HEK293T (cell line): Measurements from ENCODE around the gene SYT9.

ENCODE experiments used
- CTCF ChIA-PET: fragments of 350-600 bp; formaldehyde crosslinking; extraction: SDS; loops from one replicate; lab custom pipeline; 2021; ENCODE audit warnings: antibody characterized with exemption, inconsistent platforms; lab: Yijun Ruan, JAX
- POLR2A ChIA-PET: fragments of 350-600 bp; formaldehyde crosslinking; extraction: SDS; loops from one replicate; lab custom pipeline; 2020; ENCODE audit warnings: antibody characterized with exemption, inconsistent platforms; lab: Yijun Ruan, JAX
- DNase-seq: peaks from one replicate; pipeline ENCODE4 v3.0.0; 2012; ENCODE audit warnings: mixed read lengths; ENCODE audit errors: extremely low spot score
- ARNT ChIP-seq: fragments of 450-650 bp; IDR thresholded peaks from 2 replicates; pipeline ENCODE4 v1.6.1; 2017; ENCODE audit warnings: mild to moderate bottlenecking
- BHLHE40 ChIP-seq: fragments of 450-650 bp; IDR thresholded peaks from 2 replicates; pipeline ENCODE4 v1.6.1; 2016; ENCODE audit warnings: mild to moderate bottlenecking, moderate library complexity, borderline replicate concordance
- CTBP1 ChIP-seq: fragments of 450-650 bp; IDR thresholded peaks from 2 replicates; pipeline ENCODE4 v1.6.1; 2016; ENCODE audit warnings: borderline replicate concordance
- ELF4 ChIP-seq: fragments of 450-650 bp; IDR thresholded peaks from 2 replicates; pipeline ENCODE4 v1.6.1; 2017; ENCODE audit warnings: antibody characterized with exemption
- FOXA1 ChIP-seq: fragments of 450-650 bp; IDR thresholded peaks from 2 replicates; pipeline ENCODE4 v1.6.1; 2016; ENCODE audit warnings: mild to moderate bottlenecking
- FOXK2 ChIP-seq: fragments of 450-650 bp; IDR thresholded peaks from 2 replicates; pipeline ENCODE4 v1.6.1; 2016; ENCODE audit warnings: mild to moderate bottlenecking
- FOXM1 ChIP-seq: fragments of 450-650 bp; IDR thresholded peaks from 2 replicates; pipeline ENCODE4 v1.6.1; 2017; ENCODE audit warnings: mild to moderate bottlenecking, borderline replicate concordance
- HDGF ChIP-seq: fragments of 450-650 bp; IDR thresholded peaks from 2 replicates; pipeline ENCODE4 v1.6.1; 2017; ENCODE audit warnings: antibody characterized with exemption, borderline replicate concordance
- L3MBTL2 ChIP-seq: fragments of 450-650 bp; conservative IDR thresholded peaks from 2 replicates; pipeline ENCODE4 v1.6.1; 2016; ENCODE audit warnings: mild to moderate bottlenecking
- LEF1 ChIP-seq: fragments of 450-650 bp; IDR thresholded peaks from 2 replicates; pipeline ENCODE4 v1.6.1; 2017; ENCODE audit warnings: mild to moderate bottlenecking, borderline replicate concordance
- NFRKB ChIP-seq: fragments of 450-650 bp; IDR thresholded peaks from 2 replicates; pipeline ENCODE4 v1.6.1; 2016; ENCODE audit warnings: mild to moderate bottlenecking, moderate library complexity
- SP1 ChIP-seq: fragments of 450-650 bp; IDR thresholded peaks from 2 replicates; pipeline ENCODE4 v1.6.1; 2017
- SUZ12 ChIP-seq: fragments of 450-650 bp; IDR thresholded peaks from 2 replicates; pipeline ENCODE4 v1.6.1; 2016; ENCODE audit warnings: mild to moderate bottlenecking
- TARDBP ChIP-seq: fragments of 450-650 bp; IDR thresholded peaks from 2 replicates; pipeline ENCODE4 v1.6.1; 2016
- ZNF384 ChIP-seq: fragments of 450-650 bp; IDR thresholded peaks from 2 replicates; pipeline ENCODE4 v1.6.1; 2016
- TF ChIP-seq, protein P1 (sequence below): fragments of 450-650 bp; IDR thresholded peaks from 2 replicates; pipeline ENCODE4 v1.6.1; 2016

The SYT9 gene

DNA sequence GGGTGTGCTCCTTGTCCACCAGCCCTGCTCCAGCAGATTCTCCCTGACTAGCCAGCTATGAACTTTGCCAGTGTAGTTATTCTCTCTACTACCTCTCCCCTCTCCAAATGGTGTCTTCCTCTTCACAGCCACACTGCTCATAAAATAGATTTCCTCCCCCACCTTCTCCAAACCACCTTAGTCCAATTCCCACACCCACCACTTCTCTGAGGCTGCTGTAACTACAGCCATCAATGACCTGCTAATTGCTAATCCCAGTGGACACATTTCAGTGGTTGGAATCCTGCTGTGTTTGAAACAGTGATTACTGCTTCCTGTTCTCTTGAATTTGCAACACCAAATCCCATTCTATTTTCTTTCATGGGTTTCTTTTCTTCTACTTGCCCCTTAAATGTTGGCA is 23.4 kb downstream of the SYT9 start:
- TF ChIP-seq HDGF (no peak), ARNT (no peak), SUZ12 (no peak)
- DNase-seq: no peak
- ChIA-PET POLR2A (no interaction called here), CTCF (no interaction called here)

DNA sequence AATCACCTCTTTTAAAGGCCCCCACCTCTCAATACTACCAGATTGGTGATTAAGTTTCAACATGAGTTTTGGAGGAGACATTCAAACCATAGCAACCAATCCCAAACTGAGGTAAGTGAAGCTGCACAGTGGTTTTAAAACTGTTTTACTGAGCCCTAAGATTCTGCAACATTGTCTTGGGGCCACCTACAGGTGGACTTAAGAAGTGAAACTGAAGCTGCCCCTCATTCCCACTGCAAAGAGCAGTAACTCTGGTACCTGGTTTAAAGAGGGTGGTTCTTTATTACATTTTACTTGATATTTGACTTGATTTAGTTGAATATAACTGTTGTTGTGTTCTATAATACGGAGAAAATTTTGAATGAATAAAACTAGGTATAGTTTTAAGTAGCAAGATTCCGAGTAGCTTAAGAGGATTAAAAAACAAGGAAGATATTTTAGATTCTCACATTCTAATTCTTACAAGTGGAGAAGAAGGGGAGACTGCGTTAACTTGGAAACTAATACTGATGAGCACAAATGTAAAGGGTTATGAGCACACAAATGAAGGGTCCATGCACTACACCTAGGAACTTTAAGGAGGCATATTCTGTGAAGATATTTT is 26.7 kb downstream of the SYT9 start:
- POLR2A ChIA-PET: no interaction called here
- peak; percentile 50 for DNase-seq
- no peak for TF ChIP-seq FOXM1
- no peak for TF ChIP-seq ELF4
- CTCF ChIA-PET: interaction anchor here (0.6 to 1.5 kb wide), 8 partner anchors 12 to 416 kb away, joined by 3 to 7 read pairs (median 4); no protein-coding TSS in a partner anchor

DNA sequence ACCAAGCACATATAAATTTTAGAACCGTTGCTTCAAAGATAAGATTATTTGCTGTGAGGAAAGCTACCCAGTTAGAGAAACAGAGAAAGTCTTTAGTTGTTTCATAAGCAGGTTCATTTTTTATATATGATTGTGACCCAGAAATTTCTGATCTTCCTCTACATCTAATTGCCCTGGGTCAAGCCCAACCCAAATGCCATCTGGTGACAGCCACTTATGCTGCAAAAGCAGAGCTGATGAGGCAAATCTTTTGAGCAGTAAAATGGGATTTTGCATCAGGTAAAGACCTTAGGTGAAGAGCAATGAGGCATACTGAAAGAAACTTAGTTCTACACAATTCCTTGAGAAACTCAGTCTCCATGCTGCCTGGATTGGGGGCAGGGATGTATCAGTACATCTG is 28.0 kb downstream of the SYT9 start:
- CTCF ChIA-PET: interaction anchor here (0.7 kb wide), 1 partner anchor 136 kb away, joined by 3 read pairs; no protein-coding TSS in a partner anchor
- TF ChIP-seq ELF4 (no peak), LEF1 (no peak), BHLHE40 (no peak), CTBP1 (no peak), HDGF (no peak), FOXA1 (no peak), L3MBTL2 (no peak), ARNT (no peak), FOXM1 (no peak), SP1 (no peak)
- TF ChIP-seq, protein P1, sequence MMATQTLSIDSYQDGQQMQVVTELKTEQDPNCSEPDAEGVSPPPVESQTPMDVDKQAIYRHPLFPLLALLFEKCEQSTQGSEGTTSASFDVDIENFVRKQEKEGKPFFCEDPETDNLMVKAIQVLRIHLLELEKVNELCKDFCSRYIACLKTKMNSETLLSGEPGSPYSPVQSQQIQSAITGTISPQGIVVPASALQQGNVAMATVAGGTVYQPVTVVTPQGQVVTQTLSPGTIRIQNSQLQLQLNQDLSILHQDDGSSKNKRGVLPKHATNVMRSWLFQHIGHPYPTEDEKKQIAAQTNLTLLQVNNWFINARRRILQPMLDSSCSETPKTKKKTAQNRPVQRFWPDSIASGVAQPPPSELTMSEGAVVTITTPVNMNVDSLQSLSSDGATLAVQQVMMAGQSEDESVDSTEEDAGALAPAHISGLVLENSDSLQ: no peak
- POLR2A ChIA-PET: no interaction called here
- no peak for DNase-seq

DNA sequence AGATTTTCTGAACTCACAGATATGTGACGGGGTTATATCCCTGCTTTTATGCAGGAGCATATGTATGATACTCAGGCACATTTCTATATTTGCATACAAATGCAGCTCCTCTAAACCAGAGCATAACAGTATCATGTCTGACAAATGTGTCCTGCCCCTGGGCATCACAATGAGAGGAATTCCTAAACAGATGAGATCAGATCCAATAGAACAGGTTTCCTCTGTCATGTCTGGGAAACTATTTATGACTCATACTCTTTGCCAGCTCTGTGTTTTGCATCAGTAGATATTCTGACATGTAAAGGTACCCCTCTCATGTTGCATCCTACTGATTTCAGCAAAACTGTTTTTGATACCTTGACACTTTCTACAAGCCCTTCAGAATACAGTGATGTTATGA is 29.4 kb downstream of the SYT9 start:
- TF ChIP-seq FOXA1: no peak
- no peak for TF ChIP-seq SUZ12
- TF ChIP-seq BHLHE40: no peak
- TF ChIP-seq FOXM1: no peak
- TF ChIP-seq ELF4: no peak
- TF ChIP-seq TARDBP: no peak
- TF ChIP-seq LEF1: no peak
- TF ChIP-seq HDGF: no peak
- no peak for TF ChIP-seq CTBP1
- DNase-seq: no peak
- POLR2A ChIA-PET: no interaction called here
- CTCF ChIA-PET: no interaction called here

DNA sequence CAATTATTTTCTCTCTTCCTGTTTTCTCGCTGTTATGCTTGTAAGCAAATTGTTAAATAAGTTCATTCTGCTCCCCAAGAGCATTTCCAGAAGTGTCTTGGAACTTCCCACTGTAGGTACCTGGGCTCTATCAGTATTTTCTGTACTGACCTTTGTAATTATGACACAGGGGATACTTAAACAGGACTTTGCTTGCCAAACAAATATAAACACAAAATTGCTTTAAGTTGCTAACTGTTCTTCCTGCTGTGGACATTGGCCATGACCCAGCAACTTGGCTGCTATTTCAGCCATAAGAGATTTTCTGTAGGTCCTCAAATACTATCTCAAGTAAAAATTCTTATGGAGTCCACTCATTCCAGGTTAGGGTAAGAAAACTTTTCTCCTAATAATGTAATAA is 30.1 kb downstream of the SYT9 start:
- no peak for TF ChIP-seq L3MBTL2
- TF ChIP-seq, protein P1: no peak
- TF ChIP-seq CTBP1: no peak
- no peak for TF ChIP-seq HDGF
- no peak for TF ChIP-seq TARDBP
- TF ChIP-seq ELF4: no peak
- no peak for TF ChIP-seq SP1
- TF ChIP-seq BHLHE40: no peak
- no peak for TF ChIP-seq FOXA1
- TF ChIP-seq NFRKB: no peak
- no peak for TF ChIP-seq FOXM1
- TF ChIP-seq ZNF384: no peak
- ChIA-PET CTCF (no interaction called here), POLR2A (no interaction called here)
- DNase-seq: no peak

DNA sequence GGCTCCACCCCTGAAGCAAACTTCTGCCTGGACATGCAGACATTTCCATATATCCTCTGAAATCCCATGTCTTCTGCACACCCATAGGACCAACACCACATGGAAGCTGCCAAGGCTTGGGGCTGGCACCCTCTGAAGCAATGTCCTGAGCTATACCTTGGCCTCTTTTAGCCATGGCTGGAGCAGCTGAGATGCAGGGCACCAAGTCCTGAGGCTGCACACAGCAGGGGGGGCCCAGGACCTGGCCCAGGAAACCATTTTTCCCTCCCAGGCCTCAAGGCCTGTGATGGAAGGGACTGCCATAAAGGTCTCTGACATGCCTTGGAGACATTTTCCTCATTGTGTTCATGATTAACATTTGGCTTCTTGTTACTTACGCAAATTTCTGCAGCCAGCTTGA is 34.5 kb downstream of the SYT9 start:
- ChIA-PET CTCF (no interaction called here), POLR2A (no interaction called here)
- TF ChIP-seq ZNF384: no peak
- no peak for TF ChIP-seq L3MBTL2
- TF ChIP-seq, protein P1: no peak
- no peak for TF ChIP-seq NFRKB
- TF ChIP-seq CTBP1: no peak
- TF ChIP-seq FOXM1: no peak
- TF ChIP-seq TARDBP: no peak
- no peak for TF ChIP-seq LEF1
- no peak for DNase-seq

DNA sequence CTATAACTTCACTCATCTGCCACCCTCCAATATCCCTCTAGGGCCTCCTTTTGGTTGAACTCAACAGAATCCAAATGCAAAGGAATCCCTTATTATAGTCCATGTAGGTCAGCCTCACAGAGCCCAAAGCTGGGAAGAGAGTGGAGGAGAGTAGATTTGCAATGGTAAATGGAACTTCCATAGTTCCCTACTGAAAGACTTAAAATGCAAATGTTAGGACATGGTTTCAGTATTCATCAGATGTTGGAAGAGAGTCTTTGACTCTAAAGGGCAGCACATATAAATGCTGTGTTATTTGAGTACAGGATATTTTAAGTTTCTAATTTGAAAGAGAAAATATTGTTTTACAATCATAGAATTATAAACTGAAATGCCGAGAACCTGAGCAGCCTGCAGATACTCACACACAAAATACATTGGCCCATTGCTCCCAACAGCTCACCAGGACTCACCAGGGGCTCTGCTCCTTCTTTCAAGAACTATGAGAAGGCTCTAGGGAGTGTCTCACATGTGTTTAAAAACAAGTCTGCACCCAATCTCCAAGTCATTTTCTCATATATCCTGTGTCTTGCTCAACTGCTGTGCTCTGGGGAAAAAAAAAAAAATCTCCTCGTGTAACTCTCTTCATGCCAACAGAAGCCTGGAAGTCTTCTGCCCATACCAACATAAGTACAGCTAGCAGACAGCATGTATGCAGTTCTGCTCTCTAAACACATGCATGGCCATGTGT is 39.6 kb downstream of the SYT9 start:
- no peak for DNase-seq
- ChIA-PET CTCF (no interaction called here), POLR2A (no interaction called here)
- no peak for TF ChIP-seq HDGF
- TF ChIP-seq ELF4: no peak
- TF ChIP-seq TARDBP: no peak
- TF ChIP-seq, protein P1: no peak
- no peak for TF ChIP-seq SUZ12
- TF ChIP-seq ZNF384: no peak
- no peak for TF ChIP-seq FOXA1
- TF ChIP-seq LEF1: no peak
- no peak for TF ChIP-seq SP1
- TF ChIP-seq BHLHE40: no peak
- no peak for TF ChIP-seq L3MBTL2
- TF ChIP-seq FOXK2: no peak
- TF ChIP-seq FOXM1: no peak
- no peak for TF ChIP-seq NFRKB
- no peak for TF ChIP-seq CTBP1
